Parathyroid adenoma (tissue), 2 donors: Measurements from ENCODE around the gene PRKAR1A.

Experiments used
- H2AFZ ChIP-seq: fragments of 300-600 bp; sonication (generic); one replicate; pipeline ENCODE4 v1.7.0; 2017; ENCODE audit warnings: antibody characterized with exemption, mild to moderate bottlenecking
- H3K27ac ChIP-seq: fragments of 300-600 bp; sonication (generic); one replicate; pipeline ENCODE4 v1.7.0; 2017
- H3K27me3 ChIP-seq: fragments of 300-600 bp; sonication (generic); one replicate; pipeline ENCODE4 v1.7.0; 2017; ENCODE audit warnings: low read length; ENCODE audit not compliant: control insufficient read depth, insufficient read depth
- H3K36me3 ChIP-seq: fragments of 300-600 bp; sonication (generic); one replicate; pipeline ENCODE4 v1.7.0; 2017; ENCODE audit warnings: low read length; ENCODE audit not compliant: control insufficient read depth, insufficient read depth
- H3K4me1 ChIP-seq: fragments of 300-600 bp; sonication (generic); one replicate; pipeline ENCODE4 v1.7.0; 2017; ENCODE audit warnings: control low read depth
- H3K4me2 ChIP-seq: fragments of 300-600 bp; sonication (generic); one replicate; pipeline ENCODE4 v1.7.0; 2017; ENCODE audit warnings: low read length
- H3K4me3 ChIP-seq: fragments of 300-600 bp; sonication (generic); one replicate; pipeline ENCODE4 v1.7.0; 2017; ENCODE audit warnings: low read depth, low read length
- H3K79me2 ChIP-seq: fragments of 300-600 bp; sonication (generic); one replicate; pipeline ENCODE4 v1.7.0; 2017; ENCODE audit warnings: control low read depth
- H3K9ac ChIP-seq: fragments of 300-600 bp; sonication (generic); one replicate; pipeline ENCODE4 v1.7.0; 2017; ENCODE audit warnings: mild to moderate bottlenecking
- H3K9me3 ChIP-seq: fragments of 300-600 bp; sonication (generic); one replicate; pipeline ENCODE4 v1.7.0; 2017; ENCODE audit warnings: low read length; ENCODE audit not compliant: control insufficient read depth
- CTCF ChIP-seq: fragments of 300-600 bp; sonication (generic); IDR thresholded peaks from one replicate; pipeline ENCODE4 v1.7.0; 2017; ENCODE audit warnings: antibody characterized with exemption, mild to moderate bottlenecking
- donor health status: primary hyperparathyroidism.

The PRKAR1A gene

GRCh38 chr17:68595986-68596385 lies 83.8 kb downstream of the PRKAR1A start:
- Histone ChIP-seq H3K27me3 (no peaks in the 10 kb centered on the region), H3K36me3 (no peaks in the 10 kb centered on the region), H3K27ac (no peak overlapping the region), H3K4me1 (no peaks in the 10 kb centered on the region), H3K9me3 (no peaks in the 10 kb centered on the region), H2AFZ (no peak overlapping the region), H3K4me3 (no peak overlapping the region), H3K4me2 (peak overlapping the region; percentile 12), H3K9ac (no peak overlapping the region), H3K79me2 (no peaks in the 10 kb centered on the region)
- no peak for TF ChIP-seq CTCF

GRCh38 chr17:68596411-68596945 lies 84.2 kb downstream of the PRKAR1A start:
- Histone ChIP-seq H3K4me1 (no peaks in the 10 kb centered on the region), H3K27me3 (no peaks in the 10 kb centered on the region), H3K4me3 (no peak overlapping the region), H3K36me3 (no peaks in the 10 kb centered on the region), H3K79me2 (no peaks in the 10 kb centered on the region), H3K9ac (no peak overlapping the region), H3K27ac (no peak overlapping the region), H3K4me2 (peak overlapping the region; percentile 19), H3K9me3 (no peaks in the 10 kb centered on the region), H2AFZ (no peak overlapping the region)
- no peak for TF ChIP-seq CTCF

- Histone ChIP-seq H3K4me3 (no peak overlapping the region), H3K79me2 (no peaks in the 10 kb centered on the region), H3K4me1 (no peaks in the 10 kb centered on the region), H3K4me2 (no peak overlapping the region), H3K36me3 (no peaks in the 10 kb centered on the region), H3K9me3 (no peaks in the 10 kb centered on the region), H3K27me3 (no peaks in the 10 kb centered on the region), H3K27ac (no peak overlapping the region), H2AFZ (no peak overlapping the region), H3K9ac (no peak overlapping the region)
- no peak for TF ChIP-seq CTCF
Measured at GRCh38 chr17:68598074-68598473, 85.8 kb downstream of the PRKAR1A start.

GRCh38 chr17:68598545-68598961 lies 86.3 kb downstream of the PRKAR1A start:
- no peaks in the 10 kb centered on the region for H3K27me3 ChIP-seq
- no peak overlapping the region for H3K4me3 ChIP-seq
- H3K79me2 ChIP-seq = no peaks in the 10 kb centered on the region
- no peak for TF ChIP-seq CTCF
- H3K9ac ChIP-seq = no peak overlapping the region
- H3K4me2 ChIP-seq = no peak overlapping the region
- no peaks in the 10 kb centered on the region for H3K4me1 ChIP-seq
- H3K36me3 ChIP-seq = no peaks in the 10 kb centered on the region
- H2AFZ ChIP-seq = no peak overlapping the region
- H3K9me3 ChIP-seq = no peaks in the 10 kb centered on the region
- no peak overlapping the region for H3K27ac ChIP-seq

- Histone ChIP-seq H3K4me2 (no peak overlapping the region), H3K4me3 (no peak overlapping the region), H3K36me3 (no peaks in the 10 kb centered on the region), H3K27ac (no peak overlapping the region), H3K79me2 (no peaks in the 10 kb centered on the region), H3K9me3 (no peaks in the 10 kb centered on the region), H3K4me1 (no peaks in the 10 kb centered on the region), H3K9ac (no peak overlapping the region), H2AFZ (no peak overlapping the region), H3K27me3 (no peaks in the 10 kb centered on the region)
- TF ChIP-seq CTCF = no peak
Measured at GRCh38 chr17:68599091-68599490, 86.9 kb downstream of the PRKAR1A start.
